Measurements from ENCODE around the gene EPHA2.

EPHA2 gene

DNA sequence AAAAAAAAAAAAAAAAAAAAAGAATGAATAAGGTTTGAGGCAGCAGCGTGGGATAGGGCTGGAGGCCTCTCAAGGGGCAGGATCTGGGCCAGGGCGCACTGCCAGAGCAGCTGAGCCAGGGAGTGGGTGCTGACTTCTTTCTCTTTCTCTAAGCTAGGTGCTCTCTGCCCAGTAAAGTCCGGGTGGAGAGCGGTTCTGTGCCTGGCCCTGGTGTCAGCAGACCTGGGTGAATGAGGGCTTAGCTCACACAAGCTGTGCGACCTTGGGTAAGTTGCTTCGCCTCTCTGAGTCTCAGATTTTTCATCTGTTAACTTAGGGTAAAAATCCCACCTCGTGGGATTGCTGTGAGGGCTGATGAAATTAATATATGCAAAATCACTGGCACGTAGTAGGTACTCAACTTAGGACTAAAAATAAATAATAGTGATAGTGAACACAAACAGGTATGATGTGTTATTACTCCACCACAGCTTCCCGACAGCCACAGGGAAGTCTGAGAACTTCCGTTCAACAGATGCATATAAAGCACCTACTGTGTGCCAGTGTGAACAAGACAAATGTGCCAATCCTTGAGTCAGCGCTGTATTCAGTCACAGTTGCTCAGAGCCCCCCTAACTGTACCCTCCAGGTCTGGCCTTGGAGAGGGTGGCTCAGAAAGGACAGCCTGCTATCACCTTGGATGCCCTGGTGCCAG lies 80.4 kb downstream of the EPHA2 start:
- Mint-ChIP-seq H3K9me3 (no peaks in the 10 kb centered on the region), H3K4me1 (peaks cover 30% of the 10 kb centered on the region), H3K4me3 (no peak overlapping the region), H3K27me3 (ENCODE audit: low read depth, poor library complexity) (peaks cover 50% of the 10 kb centered on the region), H3K27ac (no peak overlapping the region), H3K36me3 (ENCODE audit: low read depth) (no peaks in the 10 kb centered on the region)
- DNase-seq, result no peak
- TF ChIP-seq, protein P1, sequence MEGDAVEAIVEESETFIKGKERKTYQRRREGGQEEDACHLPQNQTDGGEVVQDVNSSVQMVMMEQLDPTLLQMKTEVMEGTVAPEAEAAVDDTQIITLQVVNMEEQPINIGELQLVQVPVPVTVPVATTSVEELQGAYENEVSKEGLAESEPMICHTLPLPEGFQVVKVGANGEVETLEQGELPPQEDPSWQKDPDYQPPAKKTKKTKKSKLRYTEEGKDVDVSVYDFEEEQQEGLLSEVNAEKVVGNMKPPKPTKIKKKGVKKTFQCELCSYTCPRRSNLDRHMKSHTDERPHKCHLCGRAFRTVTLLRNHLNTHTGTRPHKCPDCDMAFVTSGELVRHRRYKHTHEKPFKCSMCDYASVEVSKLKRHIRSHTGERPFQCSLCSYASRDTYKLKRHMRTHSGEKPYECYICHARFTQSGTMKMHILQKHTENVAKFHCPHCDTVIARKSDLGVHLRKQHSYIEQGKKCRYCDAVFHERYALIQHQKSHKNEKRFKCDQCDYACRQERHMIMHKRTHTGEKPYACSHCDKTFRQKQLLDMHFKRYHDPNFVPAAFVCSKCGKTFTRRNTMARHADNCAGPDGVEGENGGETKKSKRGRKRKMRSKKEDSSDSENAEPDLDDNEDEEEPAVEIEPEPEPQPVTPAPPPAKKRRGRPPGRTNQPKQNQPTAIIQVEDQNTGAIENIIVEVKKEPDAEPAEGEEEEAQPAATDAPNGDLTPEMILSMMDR (IDR thresholded peaks at IDR 0.05), result no peak

Data from nephron progenitor cell (in vitro differentiated cells).